ENCODE data around the gene PDIA6.

PDIA6 gene

DNA sequence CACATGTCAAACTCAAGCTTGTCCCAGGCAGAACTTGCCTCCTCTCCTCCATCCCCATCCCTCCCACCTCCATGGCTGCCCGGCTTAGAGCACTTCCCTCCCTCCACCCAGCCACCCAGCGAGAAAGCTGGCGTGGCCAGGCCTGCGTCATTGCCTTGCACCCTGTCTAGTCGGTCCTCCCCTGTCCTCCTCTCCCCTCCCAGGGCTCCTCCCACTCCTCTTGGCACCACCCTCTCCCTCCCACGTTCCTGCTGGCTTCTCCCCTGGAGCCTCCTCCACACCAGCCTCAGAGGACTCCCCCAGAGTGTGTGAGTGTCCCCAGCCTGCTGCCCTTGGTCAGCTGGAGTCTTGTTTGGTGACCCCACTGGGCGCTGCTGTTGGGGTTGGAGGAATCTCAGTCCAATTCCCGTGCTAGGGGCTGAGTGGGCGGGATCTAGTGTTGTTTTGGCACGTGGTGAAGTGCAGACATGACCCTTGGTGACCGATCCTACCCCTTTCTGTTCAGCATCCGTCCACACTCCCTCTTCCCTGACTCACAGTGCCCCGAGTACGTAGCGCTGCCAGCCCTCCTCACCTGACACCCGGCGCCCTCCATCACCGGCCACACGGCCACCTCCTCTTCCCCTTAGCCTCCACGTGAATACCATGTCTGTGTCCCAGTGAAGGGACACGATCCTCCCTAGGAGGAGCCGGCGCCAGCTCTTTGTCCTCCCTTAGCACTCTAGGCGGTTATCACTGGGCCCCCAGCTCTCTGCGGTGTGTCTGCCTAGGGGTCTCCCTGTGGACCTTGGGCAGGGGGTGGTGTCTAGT lies 49.7 kb downstream of the PDIA6 start:
- no peak overlapping the region for H3K4me3 ChIP-seq (ENCODE audit: low read length)
- H3K36me3 ChIP-seq (ENCODE audit: control insufficient read depth, insufficient read depth, low read length) = no peaks in the 10 kb centered on the region
- H3K27ac ChIP-seq (ENCODE audit: low read depth, low read length) = no peak overlapping the region
- no peaks in the 10 kb centered on the region for H3K4me1 ChIP-seq (ENCODE audit: control insufficient read depth, insufficient read depth, low read length)
- H3K27me3 ChIP-seq (ENCODE audit: control insufficient read depth, insufficient read depth, low read length) = no peaks in the 10 kb centered on the region
- H3K9ac ChIP-seq (ENCODE audit: low read length) = no peak overlapping the region

DNA sequence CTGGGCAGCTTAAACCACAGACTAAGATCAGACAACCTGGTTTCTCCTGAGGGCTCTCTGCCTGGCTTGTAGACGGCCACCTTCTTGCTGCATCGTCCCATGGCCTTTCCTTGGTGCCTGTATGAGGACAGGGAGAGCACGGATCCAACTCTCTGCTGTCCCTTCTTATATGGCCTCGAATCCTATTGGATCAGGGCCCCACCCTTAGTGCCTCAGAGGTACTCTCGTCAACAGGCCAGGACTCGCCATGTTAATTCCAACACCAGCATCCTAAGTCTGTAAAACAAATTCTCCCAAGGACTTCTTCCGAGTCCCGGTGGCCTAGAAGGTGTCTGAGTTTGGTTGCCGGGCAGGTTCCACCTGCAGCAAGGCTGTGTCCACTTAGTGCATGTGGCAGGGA lies 51.0 kb downstream of the PDIA6 start:
- Histone ChIP-seq H3K4me1 (ENCODE audit: control insufficient read depth, insufficient read depth, low read length) (no peaks in the 10 kb centered on the region), H3K9ac (ENCODE audit: low read length) (no peak overlapping the region), H3K27ac (ENCODE audit: low read depth, low read length) (no peak overlapping the region), H3K27me3 (ENCODE audit: control insufficient read depth, insufficient read depth, low read length) (no peaks in the 10 kb centered on the region), H3K4me3 (ENCODE audit: low read length) (no peak overlapping the region), H3K36me3 (ENCODE audit: control insufficient read depth, insufficient read depth, low read length) (no peaks in the 10 kb centered on the region)

DNA sequence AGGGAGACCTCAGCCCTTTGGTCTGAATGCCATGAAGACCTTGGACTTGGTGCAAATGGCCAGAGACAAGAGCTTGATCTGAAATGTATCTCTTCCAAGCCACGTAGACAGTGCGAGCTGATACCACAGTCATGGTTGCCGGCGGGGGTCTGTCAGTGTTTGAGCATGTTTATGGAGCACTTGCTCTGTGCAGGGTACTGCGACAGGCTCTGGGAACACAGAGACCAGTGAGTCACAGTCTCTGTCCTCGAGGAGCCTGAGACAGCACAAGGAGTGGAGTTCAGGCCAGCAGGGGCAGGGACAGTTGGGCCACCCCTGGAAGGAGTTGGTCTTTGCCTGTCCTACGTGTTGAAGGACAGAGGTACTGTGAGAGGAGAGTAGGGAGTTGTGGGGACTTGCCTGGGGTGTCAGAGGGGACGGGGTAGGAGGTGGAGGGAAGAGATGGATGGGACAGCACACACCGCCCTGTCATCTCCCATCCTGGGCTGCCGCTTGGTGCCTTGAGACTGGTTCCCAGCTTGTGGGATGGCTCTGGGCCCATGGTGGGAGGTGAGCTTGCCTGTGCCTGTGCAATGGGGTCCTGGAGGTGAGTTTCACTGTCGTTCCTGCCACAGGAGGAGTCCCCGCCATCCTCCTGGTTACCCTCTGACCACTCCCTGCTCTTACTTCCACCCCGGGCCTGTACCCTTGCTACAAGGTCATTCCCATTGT lies 51.6 kb downstream of the PDIA6 start:
- Histone ChIP-seq H3K27me3 (ENCODE audit: control insufficient read depth, insufficient read depth, low read length) (no peaks in the 10 kb centered on the region), H3K4me1 (ENCODE audit: control insufficient read depth, insufficient read depth, low read length) (no peaks in the 10 kb centered on the region), H3K4me3 (ENCODE audit: low read length) (no peak overlapping the region), H3K36me3 (ENCODE audit: control insufficient read depth, insufficient read depth, low read length) (no peaks in the 10 kb centered on the region), H3K9ac (ENCODE audit: low read length) (no peak overlapping the region), H3K27ac (ENCODE audit: low read depth, low read length) (no peak overlapping the region)

DNA sequence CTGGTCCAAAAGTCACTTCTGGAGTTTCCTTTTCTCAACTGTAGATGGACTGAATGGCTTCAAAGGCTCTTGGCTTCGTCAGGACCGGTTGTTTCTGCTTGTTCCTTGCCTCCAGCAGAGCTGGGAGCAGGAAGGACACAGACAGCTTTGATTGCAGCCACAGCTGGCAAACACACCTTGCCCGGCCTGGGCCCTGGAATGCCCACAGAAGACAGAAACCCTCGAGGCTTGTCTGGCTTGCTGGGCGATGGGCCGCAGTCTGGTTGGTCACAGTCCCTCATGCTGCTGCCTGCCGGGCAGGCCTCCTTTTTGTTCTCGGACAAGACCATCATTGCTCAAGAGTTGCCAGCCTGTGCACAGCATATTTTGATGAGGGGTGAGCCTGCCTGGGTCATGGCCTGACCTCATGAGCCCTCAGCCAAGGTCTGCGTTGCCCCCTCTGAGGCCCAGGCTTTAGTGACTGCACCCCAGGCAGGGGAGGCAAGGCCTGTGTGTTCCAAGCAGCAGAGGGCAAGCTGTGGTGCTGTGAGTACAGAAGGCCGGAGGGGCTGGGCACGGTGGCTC lies 53.4 kb downstream of the PDIA6 start:
- Histone ChIP-seq H3K4me3 (ENCODE audit: low read length) (no peak overlapping the region), H3K9ac (ENCODE audit: low read length) (no peak overlapping the region), H3K36me3 (ENCODE audit: control insufficient read depth, insufficient read depth, low read length) (no peaks in the 10 kb centered on the region), H3K27ac (ENCODE audit: low read depth, low read length) (no peak overlapping the region), H3K27me3 (ENCODE audit: control insufficient read depth, insufficient read depth, low read length) (no peaks in the 10 kb centered on the region), H3K4me1 (ENCODE audit: control insufficient read depth, insufficient read depth, low read length) (no peaks in the 10 kb centered on the region)

DNA sequence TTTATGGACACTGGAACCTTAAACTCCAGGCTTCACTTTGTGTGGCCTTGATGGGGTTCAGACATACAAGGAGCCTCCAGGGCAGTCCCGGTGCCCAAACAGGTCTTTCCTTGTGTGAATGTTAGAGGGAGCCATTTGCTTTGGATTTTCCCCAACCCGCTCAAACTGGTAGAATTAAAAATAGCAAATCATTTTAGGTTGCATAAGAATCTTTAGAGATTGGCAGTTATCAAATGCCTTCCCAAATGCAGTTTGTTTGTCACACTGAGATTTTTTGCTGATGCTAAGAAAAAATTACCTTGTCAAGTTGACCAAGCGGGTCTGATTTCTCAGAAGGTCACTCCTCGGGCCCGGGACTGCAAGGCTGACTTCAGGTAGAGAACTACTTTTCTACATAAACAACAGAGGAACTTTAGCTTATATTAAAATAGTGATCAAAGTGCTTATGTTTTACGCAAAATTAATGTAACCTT lies 54.7 kb downstream of the PDIA6 start:
- H3K27ac ChIP-seq (ENCODE audit: low read depth, low read length) = no peak overlapping the region
- no peak overlapping the region for H3K4me3 ChIP-seq (ENCODE audit: low read length)
- no peaks in the 10 kb centered on the region for H3K4me1 ChIP-seq (ENCODE audit: control insufficient read depth, insufficient read depth, low read length)
- H3K27me3 ChIP-seq (ENCODE audit: control insufficient read depth, insufficient read depth, low read length) = no peaks in the 10 kb centered on the region
- no peak overlapping the region for H3K9ac ChIP-seq (ENCODE audit: low read length)
- no peaks in the 10 kb centered on the region for H3K36me3 ChIP-seq (ENCODE audit: control insufficient read depth, insufficient read depth, low read length)

DNA sequence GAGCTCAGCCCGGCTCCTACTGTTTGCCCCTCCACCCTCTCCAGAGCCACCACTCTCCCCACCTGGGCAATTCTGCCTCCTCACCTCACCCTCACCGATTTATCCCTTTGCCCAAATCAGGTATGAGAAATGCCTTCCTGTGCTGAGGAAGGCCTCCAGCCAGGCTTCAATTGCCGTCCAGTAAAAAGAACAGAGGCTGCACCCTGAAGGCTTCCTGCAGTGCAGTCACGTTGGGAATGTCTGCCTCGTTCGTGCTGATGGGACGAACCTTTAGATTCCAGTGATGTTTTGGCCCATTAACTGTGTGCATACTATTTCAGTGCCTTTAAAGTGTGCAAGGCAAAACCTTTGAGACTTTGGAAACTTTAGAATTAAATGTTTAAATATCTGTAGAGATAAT lies 57.0 kb downstream of the PDIA6 start:
- H3K4me3 ChIP-seq (ENCODE audit: low read length) = no peak overlapping the region
- H3K9ac ChIP-seq (ENCODE audit: low read length) = no peak overlapping the region
- H3K36me3 ChIP-seq (ENCODE audit: control insufficient read depth, insufficient read depth, low read length) = no peaks in the 10 kb centered on the region
- no peaks in the 10 kb centered on the region for H3K4me1 ChIP-seq (ENCODE audit: control insufficient read depth, insufficient read depth, low read length)
- H3K27ac ChIP-seq (ENCODE audit: low read depth, low read length) = no peak overlapping the region
- H3K27me3 ChIP-seq (ENCODE audit: control insufficient read depth, insufficient read depth, low read length) = no peaks in the 10 kb centered on the region

DNA sequence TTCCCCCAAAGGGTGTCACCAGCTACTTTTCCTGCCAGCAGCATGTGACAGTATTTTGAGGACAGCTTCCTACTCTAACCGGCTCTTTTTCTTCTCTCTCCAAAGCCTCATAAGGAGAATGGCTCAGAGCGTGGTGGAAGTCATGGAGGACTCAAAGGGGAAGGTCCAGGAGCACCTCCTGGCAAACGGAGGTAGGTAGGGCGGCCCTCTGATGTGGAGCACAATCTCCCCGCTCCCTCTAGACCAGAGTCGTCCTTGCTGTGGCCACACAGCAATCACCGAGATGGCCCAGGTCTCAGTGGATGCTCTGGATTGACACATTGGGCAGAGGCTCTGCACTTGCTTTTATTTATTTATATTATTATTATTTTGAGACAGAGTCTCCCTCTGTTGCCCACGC lies 58.7 kb downstream of the PDIA6 start:
- no peaks in the 10 kb centered on the region for H3K36me3 ChIP-seq (ENCODE audit: control insufficient read depth, insufficient read depth, low read length)
- no peaks in the 10 kb centered on the region for H3K4me1 ChIP-seq (ENCODE audit: control insufficient read depth, insufficient read depth, low read length)
- H3K9ac ChIP-seq (ENCODE audit: low read length) = no peak overlapping the region
- no peak overlapping the region for H3K4me3 ChIP-seq (ENCODE audit: low read length)
- H3K27ac ChIP-seq (ENCODE audit: low read depth, low read length) = no peak overlapping the region
- no peaks in the 10 kb centered on the region for H3K27me3 ChIP-seq (ENCODE audit: control insufficient read depth, insufficient read depth, low read length)

DNA sequence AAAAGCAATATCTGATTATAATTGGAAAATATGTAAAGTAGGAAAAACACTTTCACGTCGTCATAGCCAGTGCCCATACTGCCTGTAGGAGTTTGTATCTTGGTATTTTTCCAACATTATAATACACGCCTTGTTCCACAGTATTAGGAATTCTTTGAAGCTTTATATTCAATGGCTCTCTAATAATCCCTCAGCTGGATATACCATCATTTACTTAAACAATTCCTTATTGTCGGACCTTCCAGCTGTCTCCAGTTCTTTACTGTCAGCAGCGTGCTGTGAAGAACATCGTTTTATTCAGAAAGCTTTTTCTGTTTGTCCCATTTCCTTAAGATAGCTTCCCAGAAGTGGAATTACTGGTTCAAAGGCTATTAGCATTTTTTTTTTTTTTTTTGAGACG lies 59.4 kb downstream of the PDIA6 start:
- H3K4me1 ChIP-seq (ENCODE audit: control insufficient read depth, insufficient read depth, low read length) = no peaks in the 10 kb centered on the region
- no peak overlapping the region for H3K9ac ChIP-seq (ENCODE audit: low read length)
- no peak overlapping the region for H3K27ac ChIP-seq (ENCODE audit: low read depth, low read length)
- H3K27me3 ChIP-seq (ENCODE audit: control insufficient read depth, insufficient read depth, low read length) = no peaks in the 10 kb centered on the region
- H3K36me3 ChIP-seq (ENCODE audit: control insufficient read depth, insufficient read depth, low read length) = no peaks in the 10 kb centered on the region
- no peak overlapping the region for H3K4me3 ChIP-seq (ENCODE audit: low read length)

DNA sequence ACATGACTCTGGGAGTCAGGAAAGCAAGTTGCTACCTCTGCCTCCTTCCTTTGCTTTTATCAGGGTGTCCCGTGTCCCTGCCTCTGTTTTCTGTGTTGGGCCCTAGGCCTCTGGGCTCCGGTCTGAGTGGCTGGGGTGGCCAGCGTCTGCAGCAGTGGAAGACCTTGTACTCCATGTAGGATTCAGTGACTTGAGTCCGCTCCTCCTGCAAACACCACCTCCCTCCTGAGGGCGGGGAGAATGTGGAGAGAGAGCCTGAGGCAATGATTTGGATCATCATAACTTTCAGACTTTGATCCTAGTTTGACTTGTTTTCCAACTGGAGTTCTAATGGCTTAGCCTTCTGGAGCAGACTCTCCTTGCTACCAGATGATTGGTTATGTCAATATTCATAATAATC lies 60.3 kb downstream of the PDIA6 start:
- H3K36me3 ChIP-seq (ENCODE audit: control insufficient read depth, insufficient read depth, low read length) = no peaks in the 10 kb centered on the region
- no peak overlapping the region for H3K4me3 ChIP-seq (ENCODE audit: low read length)
- H3K27me3 ChIP-seq (ENCODE audit: control insufficient read depth, insufficient read depth, low read length) = no peaks in the 10 kb centered on the region
- no peak overlapping the region for H3K27ac ChIP-seq (ENCODE audit: low read depth, low read length)
- H3K9ac ChIP-seq (ENCODE audit: low read length) = no peak overlapping the region
- H3K4me1 ChIP-seq (ENCODE audit: control insufficient read depth, insufficient read depth, low read length) = no peaks in the 10 kb centered on the region

DNA sequence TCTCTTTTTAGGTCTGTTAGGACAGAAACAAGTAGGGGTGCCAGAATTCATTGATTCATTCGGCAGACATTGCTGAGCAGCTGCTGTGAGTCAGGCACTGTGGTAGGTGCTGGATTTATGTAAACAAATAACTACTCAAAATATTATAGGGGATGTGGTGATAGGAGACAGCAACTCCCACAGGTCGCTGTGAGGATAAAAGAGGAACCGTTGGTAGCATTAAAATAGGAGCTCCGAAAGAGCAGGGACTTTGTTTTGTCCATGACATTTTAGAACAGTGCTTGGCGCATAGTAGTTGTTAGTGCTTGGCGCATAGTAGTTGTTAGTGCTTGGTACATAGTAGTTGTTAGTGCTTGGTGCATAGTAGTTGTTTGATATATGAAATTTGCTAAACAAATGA lies 62.0 kb downstream of the PDIA6 start:
- Histone ChIP-seq H3K27ac (ENCODE audit: low read depth, low read length) (no peak overlapping the region), H3K27me3 (ENCODE audit: control insufficient read depth, insufficient read depth, low read length) (no peaks in the 10 kb centered on the region), H3K4me3 (ENCODE audit: low read length) (no peak overlapping the region), H3K4me1 (ENCODE audit: control insufficient read depth, insufficient read depth, low read length) (no peaks in the 10 kb centered on the region), H3K9ac (ENCODE audit: low read length) (no peak overlapping the region), H3K36me3 (ENCODE audit: control insufficient read depth, insufficient read depth, low read length) (no peaks in the 10 kb centered on the region)

DNA sequence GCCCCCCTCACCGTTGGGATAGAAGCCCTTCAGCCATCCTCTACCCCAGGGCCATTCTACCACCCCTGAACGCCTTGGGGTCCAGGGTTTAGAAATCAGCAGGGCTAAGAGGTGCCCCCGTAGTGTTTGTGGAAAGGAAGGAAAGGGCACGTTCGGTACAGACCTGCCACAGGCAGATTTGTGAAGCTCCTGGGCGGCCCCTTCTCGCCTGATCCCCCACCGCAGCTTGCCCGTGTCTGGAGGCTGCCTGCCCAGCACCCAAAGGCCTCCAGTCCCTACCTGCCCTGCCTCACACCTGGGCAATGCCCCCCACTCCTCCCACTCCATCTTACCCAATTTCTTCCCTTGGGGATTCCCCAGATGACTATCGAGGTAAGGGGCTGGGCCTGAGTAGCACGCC lies 69.9 kb downstream of the PDIA6 start:
- H3K4me3 ChIP-seq (ENCODE audit: low read length) = no peak overlapping the region
- no peak overlapping the region for H3K9ac ChIP-seq (ENCODE audit: low read length)
- no peak overlapping the region for H3K27ac ChIP-seq (ENCODE audit: low read depth, low read length)
- H3K27me3 ChIP-seq (ENCODE audit: control insufficient read depth, insufficient read depth, low read length) = no peaks in the 10 kb centered on the region
- no peaks in the 10 kb centered on the region for H3K4me1 ChIP-seq (ENCODE audit: control insufficient read depth, insufficient read depth, low read length)
- H3K36me3 ChIP-seq (ENCODE audit: control insufficient read depth, insufficient read depth, low read length) = no peaks in the 10 kb centered on the region

DNA sequence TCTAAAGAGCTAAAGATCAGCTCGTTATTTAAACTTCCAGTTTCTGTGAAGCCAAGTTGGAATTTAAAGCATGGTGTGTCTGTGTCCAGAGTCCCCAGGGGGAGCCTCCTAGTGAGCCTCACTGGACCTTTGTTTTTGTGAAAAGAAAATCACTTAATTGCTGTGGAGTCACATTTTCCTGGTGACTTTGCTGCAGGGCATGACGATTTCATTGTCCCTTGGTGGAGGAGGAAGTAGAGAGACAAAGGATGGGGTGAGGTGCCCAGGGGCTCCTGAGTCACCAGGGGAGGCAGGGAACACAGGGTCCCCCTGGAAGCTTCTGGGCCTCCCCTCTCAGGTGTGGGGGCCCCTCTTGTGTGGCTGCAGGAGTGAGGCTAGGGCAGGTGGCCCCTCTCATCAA lies 71.4 kb downstream of the PDIA6 start:
- no peak overlapping the region for H3K9ac ChIP-seq (ENCODE audit: low read length)
- no peaks in the 10 kb centered on the region for H3K27me3 ChIP-seq (ENCODE audit: control insufficient read depth, insufficient read depth, low read length)
- no peaks in the 10 kb centered on the region for H3K36me3 ChIP-seq (ENCODE audit: control insufficient read depth, insufficient read depth, low read length)
- H3K4me3 ChIP-seq (ENCODE audit: low read length) = no peak overlapping the region
- H3K4me1 ChIP-seq (ENCODE audit: control insufficient read depth, insufficient read depth, low read length) = no peaks in the 10 kb centered on the region
- H3K27ac ChIP-seq (ENCODE audit: low read depth, low read length) = no peak overlapping the region

Measured in rectal smooth muscle tissue (tissue), 1 donor.